Thymus (tissue), 11 donors: Measurements from ENCODE around the gene STK32C. TPM values are rescaled to one million over a fixed set of nuclear protein-coding genes. Genes with fewer than 3 reads are reported as not detected.
A peak's percentile ranks its signal among the peaks of the same experiment; 100 is the strongest.

ENCODE experiments used
- DNase-seq, 9 donors: peaks; one replicate each; pipeline ENCODE4 v3.0.0-alpha.2; 2013; ENCODE audit warnings: low spot score in 9 of 9, low read depth in 6 of 9, missing footprints in 1 of 9
- H3K27ac ChIP-seq, 2 donors: one replicate each; pipeline ENCODE4 v1.5.1; 2013; ENCODE audit warnings: control low read depth in 1 of 2, low read depth in 1 of 2, low read length in 1 of 2, mild to moderate bottlenecking in 1 of 2, moderate library complexity in 1 of 2
- H3K27me3 ChIP-seq, 2 donors: one replicate each; pipeline ENCODE4 v1.5.1; 2013; ENCODE audit warnings: low read length in 1 of 2; ENCODE audit not compliant: control insufficient read depth in 2 of 2, insufficient read depth in 1 of 2
- H3K36me3 ChIP-seq, 2 donors: one replicate each; pipeline ENCODE4 v1.5.1; 2013; ENCODE audit warnings: low read length in 1 of 2, mild to moderate bottlenecking in 1 of 2, moderate library complexity in 1 of 2; ENCODE audit not compliant: control insufficient read depth in 2 of 2, insufficient read depth in 2 of 2
- H3K4me1 ChIP-seq, 2 donors: one replicate each; pipeline ENCODE4 v1.5.1; 2013; ENCODE audit warnings: low read length in 2 of 2; ENCODE audit not compliant: control insufficient read depth in 2 of 2, insufficient read depth in 2 of 2
- H3K4me3 ChIP-seq, 2 donors: one replicate each; pipeline ENCODE4 v1.5.1; 2013; ENCODE audit warnings: low read length in 2 of 2, control low read depth in 1 of 2, mild to moderate bottlenecking in 1 of 2
- H3K9me3 ChIP-seq, 2 donors: one replicate each; pipeline ENCODE4 v1.5.1; 2013; ENCODE audit warnings: low read length in 1 of 2, mild to moderate bottlenecking in 1 of 2; ENCODE audit not compliant: control insufficient read depth in 2 of 2, insufficient read depth in 1 of 2
- WGBS: extraction: QIAGEN DNeasy Blood & Tissue Kit; methylation state at CpG from one replicate; pipeline ENCODE4 v1.1.7; 2013; 5-methylcytosine and 5-hydroxymethylcytosine counted together
- polyA plus RNA-seq: library from polyadenylated mRNA; stranded (reverse); fragments of 200-250 nt; gene quantifications from one replicate; pipeline ENCODE4 v1.2.3, GENCODE V29; 2013
- total RNA-seq: library from RNA; stranded (reverse); fragments of 120-200 nt; gene quantifications from one replicate; pipeline ENCODE4 v1.2.4, GENCODE V29; 2013
- donor health status: healthy.

STK32C gene
- total and polyA plus RNA-seq, 2 donors, result 18.2 to 18.7 TPM

DNA sequence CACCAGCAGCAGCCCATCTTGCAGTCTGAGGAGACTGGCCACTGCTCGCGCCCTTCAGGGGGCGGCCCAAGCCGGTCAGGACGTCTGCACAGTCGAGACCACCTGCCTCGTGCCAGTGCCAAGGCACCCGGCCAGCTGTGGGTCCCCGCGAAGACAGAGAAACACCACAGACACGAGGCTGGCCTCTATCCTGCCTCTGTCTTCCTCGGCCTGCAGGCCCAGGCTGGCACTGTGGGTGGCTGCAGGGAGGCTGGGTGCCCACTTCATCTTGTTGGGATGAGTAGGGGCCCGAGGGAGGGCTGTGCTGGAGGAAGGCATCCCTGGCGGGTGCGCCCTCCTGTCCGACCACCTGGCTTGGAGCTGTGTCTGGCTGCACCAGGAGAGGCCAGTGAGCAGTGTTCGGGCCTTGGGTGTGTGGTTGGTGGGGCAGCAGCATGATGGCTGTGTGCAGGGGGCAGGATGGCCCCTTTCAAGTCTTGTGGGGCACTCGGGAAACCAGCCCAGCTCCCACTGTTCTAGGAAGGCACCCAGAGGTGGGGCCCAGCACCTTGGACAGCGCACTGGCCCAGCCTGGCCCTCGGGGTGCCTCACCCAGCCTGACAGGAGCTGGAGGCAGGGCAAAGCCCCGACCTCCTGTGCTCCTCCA, 113.7 kb downstream of the STK32C start:
- H3K27me3 ChIP-seq, result peaks cover under 1 to 14% of the 10 kb centered on the region in 2 donors
- H3K9me3 ChIP-seq, result no peaks in the 10 kb centered on the region
- 83% methylated on average over 21 of the region's 21 CpGs for WGBS
- DNase-seq, result peak in 7 of 9 donors; percentile 4 to 56 (median 36)
- no peak overlapping the region for H3K4me3 ChIP-seq
- H3K36me3 ChIP-seq, result no peaks in the 10 kb centered on the region
- H3K4me1 ChIP-seq, result no peaks in the 10 kb centered on the region
- no peak overlapping the region for H3K27ac ChIP-seq

DNA sequence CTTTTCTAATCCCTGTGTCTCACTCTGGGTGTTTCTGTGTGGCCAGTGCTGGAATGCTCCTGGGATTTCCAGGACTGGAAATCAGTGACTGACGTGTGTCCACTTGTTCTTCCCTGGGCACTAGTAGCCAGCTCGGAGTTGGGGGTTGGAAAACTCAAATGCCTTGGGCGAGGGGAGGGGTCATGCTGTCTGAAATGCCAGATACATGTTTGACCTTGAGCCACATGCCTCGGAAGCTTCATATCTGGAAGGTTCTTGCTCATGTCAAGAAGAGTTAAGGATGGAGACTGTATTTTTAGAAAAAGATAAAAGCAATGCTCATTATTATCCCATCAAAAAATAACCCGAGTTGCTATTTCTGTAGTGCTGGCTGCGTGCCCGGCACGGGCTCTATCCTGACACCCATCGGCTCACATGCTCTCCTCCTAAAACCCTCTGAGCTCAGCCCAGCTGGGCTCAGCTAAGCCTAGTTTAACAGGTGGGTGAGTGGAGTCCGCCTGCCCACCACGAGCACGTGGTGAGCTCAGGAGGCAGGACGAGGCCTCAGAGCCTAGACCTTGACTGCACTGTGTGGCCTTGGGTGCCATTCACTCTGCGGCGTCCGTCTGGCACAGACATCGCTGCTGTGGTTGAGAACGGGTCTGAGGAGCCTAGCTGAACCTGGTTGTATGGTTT, 114.6 kb downstream of the STK32C start:
- 86% methylated on average over 18 of the region's 18 CpGs for WGBS
- H3K36me3 ChIP-seq, result no peaks in the 10 kb centered on the region
- no peaks in the 10 kb centered on the region for H3K4me1 ChIP-seq
- H3K27me3 ChIP-seq, result peaks cover 9 to 23% of the 10 kb centered on the region in 2 donors
- H3K4me3 ChIP-seq, result no peak overlapping the region
- H3K27ac ChIP-seq, result no peak overlapping the region
- no peaks in the 10 kb centered on the region for H3K9me3 ChIP-seq
- DNase-seq, result no peak

DNA sequence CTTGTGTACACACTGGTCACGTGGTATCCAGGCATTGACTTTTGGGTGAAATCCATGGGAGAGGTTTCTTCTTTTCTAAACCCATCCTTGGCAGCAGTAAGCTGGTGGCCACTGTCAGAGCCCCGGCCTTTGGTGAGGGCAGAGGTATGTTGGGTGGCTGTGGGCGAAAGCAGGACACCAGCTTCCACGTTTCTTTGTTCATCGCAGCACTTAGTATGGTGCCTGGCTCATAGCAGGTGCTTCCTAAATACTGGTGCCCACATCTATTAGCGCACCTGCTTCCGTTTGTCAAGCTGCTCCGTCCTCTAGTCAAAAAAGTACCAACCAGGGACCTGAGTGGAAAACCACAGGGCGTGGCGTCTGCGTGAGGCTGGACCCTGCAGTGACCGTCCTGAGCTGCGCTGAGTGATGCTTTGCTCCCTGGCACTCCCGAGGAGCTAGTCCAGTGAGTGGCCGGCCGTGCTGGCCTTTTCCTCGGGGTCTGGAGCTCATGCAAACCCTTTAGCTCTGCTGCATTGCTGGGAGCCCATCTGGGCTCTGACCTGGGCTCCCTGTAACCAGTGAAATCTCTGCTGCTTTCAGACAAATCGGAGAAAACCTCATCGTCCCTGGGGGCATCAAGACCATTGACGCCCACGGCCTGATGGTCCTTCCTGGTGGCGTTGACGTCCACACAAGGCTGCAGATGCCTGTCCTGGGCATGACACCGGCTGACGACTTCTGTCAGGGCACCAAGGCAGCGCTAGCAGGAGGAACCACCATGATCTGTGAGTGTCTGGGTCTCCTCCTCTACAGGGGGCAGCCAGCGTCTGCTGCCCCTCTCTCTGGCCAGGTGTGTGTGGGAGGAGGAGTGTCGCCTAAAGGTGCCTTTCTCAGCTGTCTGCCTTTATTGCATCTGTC, 115.4 kb downstream of the STK32C start:
- Histone ChIP-seq H3K27me3 (peaks cover 17 to 31% of the 10 kb centered on the region in 2 donors), H3K9me3 (no peaks in the 10 kb centered on the region), H3K4me1 (peaks cover 0 to 2% of the 10 kb centered on the region in 2 donors), H3K4me3 (no peak overlapping the region), H3K27ac (no peak overlapping the region), H3K36me3 (no peaks in the 10 kb centered on the region)
- no peak for DNase-seq
- 83% methylated on average over 28 of the region's 28 CpGs for WGBS

DNA sequence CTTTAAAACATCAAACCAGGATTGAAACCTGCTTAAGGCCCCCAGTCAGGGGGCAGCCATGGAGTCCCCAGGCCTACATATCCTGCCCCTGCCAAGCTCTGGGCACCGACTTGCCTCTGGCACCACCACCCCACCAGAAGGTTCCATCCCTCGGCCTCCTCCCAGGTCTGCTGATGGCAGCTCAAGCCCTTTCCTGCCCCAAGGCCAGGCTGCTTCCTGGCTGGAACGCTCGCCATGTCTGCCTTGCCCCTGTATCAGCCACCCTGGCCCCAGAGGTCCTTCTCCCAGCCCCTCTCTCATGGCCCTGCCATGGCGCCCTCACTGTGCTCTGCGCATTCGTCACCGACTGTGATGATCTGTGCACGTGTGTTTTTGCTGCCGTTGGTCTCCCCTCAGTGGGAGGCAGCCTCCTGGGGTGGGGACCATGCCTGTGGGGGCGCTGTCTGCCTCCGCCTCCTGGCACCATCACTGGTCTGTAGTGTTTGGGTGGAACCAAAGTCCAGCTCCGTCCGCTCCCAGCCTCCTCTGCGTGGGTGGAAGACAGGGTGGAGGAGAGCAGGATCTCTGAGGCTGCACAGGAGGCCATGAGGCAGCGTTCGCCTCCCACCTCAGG, 117.8 kb downstream of the STK32C start:
- no peak overlapping the region for H3K27ac ChIP-seq
- 93% methylated on average over 17 of the region's 17 CpGs for WGBS
- no peak overlapping the region for H3K4me3 ChIP-seq
- no peak for DNase-seq
- peaks cover 5 to 6% of the 10 kb centered on the region in 2 donors for H3K4me1 ChIP-seq
- H3K36me3 ChIP-seq, result no peaks in the 10 kb centered on the region
- peaks cover 40 to 54% of the 10 kb centered on the region in 2 donors for H3K27me3 ChIP-seq
- H3K9me3 ChIP-seq, result no peaks in the 10 kb centered on the region

DNA sequence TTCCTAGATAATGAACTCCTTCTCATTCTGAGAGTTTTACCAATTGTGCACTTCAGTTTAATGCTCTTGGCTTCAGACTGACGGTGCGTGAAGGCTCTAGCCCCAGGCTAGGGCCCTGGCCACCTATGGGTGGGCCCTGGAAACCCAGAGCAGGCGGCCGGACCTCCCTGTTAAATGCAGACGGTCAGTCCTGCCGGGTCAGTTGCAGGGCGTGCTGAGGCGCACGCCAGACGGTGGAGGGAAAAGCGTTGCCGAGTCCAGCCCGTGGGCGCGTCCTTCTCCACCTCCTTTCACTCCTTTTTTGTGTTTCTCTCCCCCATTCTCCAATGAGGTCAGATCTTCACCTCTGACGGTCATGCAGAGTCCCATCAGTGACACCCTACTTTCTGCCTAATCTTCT, 118.7 kb downstream of the STK32C start:
- H3K4me1 ChIP-seq, result peaks cover 5 to 6% of the 10 kb centered on the region in 2 donors
- no peak for DNase-seq
- peaks cover 45 to 62% of the 10 kb centered on the region in 2 donors for H3K27me3 ChIP-seq
- no peak overlapping the region for H3K27ac ChIP-seq
- H3K4me3 ChIP-seq, result no peak overlapping the region
- no peaks in the 10 kb centered on the region for H3K36me3 ChIP-seq
- 92% methylated on average over 16 of the region's 16 CpGs for WGBS
- no peaks in the 10 kb centered on the region for H3K9me3 ChIP-seq

DNA sequence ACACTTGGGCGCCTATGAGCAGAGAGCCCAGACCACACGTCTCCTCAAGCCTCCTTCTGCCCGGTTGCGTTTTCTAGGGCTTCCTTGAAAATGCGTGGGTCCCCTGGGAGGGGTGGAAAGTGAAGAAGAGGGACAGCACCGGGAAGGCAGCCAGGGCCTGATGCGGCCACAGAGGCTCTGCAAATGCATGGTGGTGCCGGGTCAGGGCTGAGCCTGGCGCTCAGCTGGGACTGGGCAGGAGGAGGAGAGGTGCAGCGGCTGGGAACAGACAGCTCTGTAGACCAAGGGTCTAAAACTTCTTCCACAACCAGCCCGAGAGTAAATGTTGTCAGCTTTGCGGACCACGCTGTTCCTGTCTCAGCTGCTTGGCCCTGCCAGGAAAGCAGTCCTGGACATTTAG, 119.4 kb downstream of the STK32C start:
- no peak for DNase-seq
- Histone ChIP-seq H3K27ac (no peak overlapping the region), H3K4me3 (no peak overlapping the region), H3K9me3 (no peaks in the 10 kb centered on the region), H3K36me3 (no peaks in the 10 kb centered on the region), H3K4me1 (peaks cover 5 to 6% of the 10 kb centered on the region in 2 donors), H3K27me3 (peaks cover 45 to 67% of the 10 kb centered on the region in 2 donors)
- WGBS, result 64% methylated on average over 13 of the region's 13 CpGs

DNA sequence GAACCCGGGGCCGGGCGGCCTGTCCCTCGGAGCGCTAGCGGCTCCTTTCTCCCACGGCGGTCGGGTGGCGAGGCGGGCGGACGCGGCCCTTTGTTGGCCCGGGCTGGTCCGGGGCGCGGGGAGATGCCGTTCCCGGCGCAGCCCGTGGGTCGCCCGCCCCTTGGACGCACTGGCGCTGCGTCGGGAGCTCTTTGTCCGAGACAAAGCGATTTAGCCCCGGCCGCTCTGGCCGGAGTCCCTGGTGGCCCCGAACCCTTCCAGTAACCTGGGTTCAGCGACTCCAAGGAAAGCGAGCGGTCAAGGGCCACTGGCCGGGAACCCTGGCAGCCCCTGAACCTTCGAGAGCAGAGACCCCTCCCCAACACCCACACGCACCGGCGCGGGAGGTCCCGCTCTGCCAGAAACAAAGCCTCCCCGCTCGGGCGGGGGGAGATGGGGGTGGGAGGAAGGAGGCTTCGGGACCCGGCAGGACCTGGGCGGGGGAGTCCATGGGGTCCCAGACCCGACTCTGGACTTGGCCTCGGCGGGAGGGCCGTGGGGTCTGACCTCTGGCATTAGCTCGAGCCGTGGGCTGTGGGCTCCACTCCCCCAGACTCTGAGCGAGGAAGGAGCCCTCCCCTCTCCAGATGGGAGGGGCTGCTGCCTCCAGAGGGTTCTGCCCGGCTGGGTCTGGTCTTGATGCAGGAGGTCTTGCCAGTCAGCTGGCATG, 120.2 kb downstream of the STK32C start:
- H3K27ac ChIP-seq, result no peak overlapping the region
- H3K4me1 ChIP-seq, result peaks cover 5 to 6% of the 10 kb centered on the region in 2 donors
- H3K27me3 ChIP-seq, result peaks cover 45 to 73% of the 10 kb centered on the region in 2 donors
- WGBS, result 6% methylated on average over 58 of the region's 58 CpGs
- no peak overlapping the region for H3K4me3 ChIP-seq
- H3K36me3 ChIP-seq, result no peaks in the 10 kb centered on the region
- H3K9me3 ChIP-seq, result no peaks in the 10 kb centered on the region
- DNase-seq, result no peak
